OCI-LY3 (cell line): Measurements from ENCODE around the gene SLC15A1.

Experiments
- EZH2phosphoT487 ChIP-seq: fragments of 200-600 bp; shearing (Covaris generic); IDR thresholded peaks from 2 replicates; pipeline ENCODE4 v1.6.1; 2018; ENCODE audit warnings: antibody characterized with exemption, mixed run types, low read depth
- TF ChIP-seq, protein P1 (sequence below): fragments of 200-600, 300-600 bp; sonication (generic); IDR thresholded peaks from 2 replicates; pipeline ENCODE4 v1.5.1; 2014; ENCODE audit warnings: antibody characterized with exemption, low read length, low read depth

GRCh38 chr13:98652276-98652675 is 100.2 kb downstream of the SLC15A1 start:
- TF ChIP-seq, protein P1, sequence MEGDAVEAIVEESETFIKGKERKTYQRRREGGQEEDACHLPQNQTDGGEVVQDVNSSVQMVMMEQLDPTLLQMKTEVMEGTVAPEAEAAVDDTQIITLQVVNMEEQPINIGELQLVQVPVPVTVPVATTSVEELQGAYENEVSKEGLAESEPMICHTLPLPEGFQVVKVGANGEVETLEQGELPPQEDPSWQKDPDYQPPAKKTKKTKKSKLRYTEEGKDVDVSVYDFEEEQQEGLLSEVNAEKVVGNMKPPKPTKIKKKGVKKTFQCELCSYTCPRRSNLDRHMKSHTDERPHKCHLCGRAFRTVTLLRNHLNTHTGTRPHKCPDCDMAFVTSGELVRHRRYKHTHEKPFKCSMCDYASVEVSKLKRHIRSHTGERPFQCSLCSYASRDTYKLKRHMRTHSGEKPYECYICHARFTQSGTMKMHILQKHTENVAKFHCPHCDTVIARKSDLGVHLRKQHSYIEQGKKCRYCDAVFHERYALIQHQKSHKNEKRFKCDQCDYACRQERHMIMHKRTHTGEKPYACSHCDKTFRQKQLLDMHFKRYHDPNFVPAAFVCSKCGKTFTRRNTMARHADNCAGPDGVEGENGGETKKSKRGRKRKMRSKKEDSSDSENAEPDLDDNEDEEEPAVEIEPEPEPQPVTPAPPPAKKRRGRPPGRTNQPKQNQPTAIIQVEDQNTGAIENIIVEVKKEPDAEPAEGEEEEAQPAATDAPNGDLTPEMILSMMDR, result no peak
- no peak for TF ChIP-seq EZH2phosphoT487
